ENCODE measurements around the gene ESPL1. TPM values are rescaled to one million over a fixed set of nuclear protein-coding genes. Genes with fewer than 3 reads are reported as not detected.
A peak's percentile ranks its signal among the peaks of the same experiment; 100 is the strongest.

Gene ESPL1
- total RNA-seq, 1 experiment from 2014 or later: 22.1 TPM

DNA sequence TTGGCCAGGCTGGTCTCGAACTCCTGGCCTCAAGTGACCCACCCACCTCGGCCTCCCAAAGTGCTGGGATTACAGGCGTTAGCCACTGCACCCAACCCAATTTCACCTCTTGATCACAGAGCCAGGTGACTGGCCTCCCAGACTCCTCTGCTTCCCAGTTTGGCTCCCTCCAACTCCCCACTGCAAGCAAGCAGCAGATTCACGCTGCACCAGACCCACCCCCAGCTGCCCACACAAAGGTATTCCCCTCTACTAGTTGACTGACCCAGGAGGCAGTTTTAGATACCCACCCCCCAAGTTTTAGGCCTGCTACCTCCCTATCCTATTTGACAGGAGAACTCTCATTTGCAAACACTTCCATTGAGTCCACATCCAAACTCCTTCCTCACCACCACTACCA lies 41.3 kb upstream of the ESPL1 start:
- Histone ChIP-seq H3K36me3 (no peaks in the 10 kb centered on the region; the same call in 1 of the 2 replicates), H3K9me3 (no peaks in the 10 kb centered on the region), H3K4me3 (no peak overlapping the region), H3K27me3 (no peaks in the 10 kb centered on the region)
- DNase-seq: no peak

DNA sequence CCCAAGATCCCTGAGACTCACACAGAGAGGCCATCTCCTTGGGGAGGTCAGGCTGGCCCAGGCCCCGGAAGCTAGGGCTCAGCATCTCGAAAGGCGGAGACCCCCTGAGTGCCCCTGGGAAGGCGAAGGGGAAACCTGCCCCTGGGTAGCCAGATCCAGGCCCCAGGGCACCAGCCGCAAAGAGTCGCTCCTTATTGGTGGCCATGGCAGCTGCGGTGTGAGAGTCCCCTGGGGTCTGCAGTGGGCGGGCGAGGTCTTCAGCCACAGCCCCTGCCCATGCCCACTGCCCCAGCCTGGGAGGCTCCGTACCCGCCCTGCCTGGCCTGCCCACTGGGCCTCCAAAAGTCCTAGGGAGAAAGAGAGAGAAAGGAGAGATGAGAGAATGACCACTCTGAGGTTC lies 40.8 kb upstream of the ESPL1 start:
- Histone ChIP-seq H3K27me3 (no peaks in the 10 kb centered on the region), H3K36me3 (no peaks in the 10 kb centered on the region; the same call in 1 of the 2 replicates), H3K9me3 (no peaks in the 10 kb centered on the region), H3K4me3 (no peak overlapping the region)
- DNase-seq: no peak

DNA sequence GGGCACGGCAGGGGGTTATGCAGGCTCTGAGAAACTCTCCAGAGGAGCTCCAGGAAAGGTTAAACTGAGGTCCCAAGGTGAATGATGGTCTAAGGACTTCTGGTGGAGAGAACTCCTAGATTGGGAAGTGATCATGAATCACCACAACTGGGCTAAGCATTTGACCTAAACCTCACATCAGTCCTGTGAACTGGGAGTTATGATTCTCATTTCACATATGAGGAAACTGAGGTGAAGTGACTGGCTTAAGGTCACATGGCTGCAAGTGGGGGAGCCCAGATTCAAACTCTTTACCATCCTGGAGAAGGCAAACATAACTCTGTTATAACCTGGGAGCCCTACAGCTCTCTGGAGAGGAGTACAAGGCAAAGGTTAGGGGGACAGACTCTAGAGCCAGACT lies 40.3 kb upstream of the ESPL1 start:
- Histone ChIP-seq H3K36me3 (no peaks in the 10 kb centered on the region; the same call in 1 of the 2 replicates), H3K27me3 (no peaks in the 10 kb centered on the region), H3K4me3 (no peak overlapping the region), H3K9me3 (no peaks in the 10 kb centered on the region)
- DNase-seq: no peak

DNA sequence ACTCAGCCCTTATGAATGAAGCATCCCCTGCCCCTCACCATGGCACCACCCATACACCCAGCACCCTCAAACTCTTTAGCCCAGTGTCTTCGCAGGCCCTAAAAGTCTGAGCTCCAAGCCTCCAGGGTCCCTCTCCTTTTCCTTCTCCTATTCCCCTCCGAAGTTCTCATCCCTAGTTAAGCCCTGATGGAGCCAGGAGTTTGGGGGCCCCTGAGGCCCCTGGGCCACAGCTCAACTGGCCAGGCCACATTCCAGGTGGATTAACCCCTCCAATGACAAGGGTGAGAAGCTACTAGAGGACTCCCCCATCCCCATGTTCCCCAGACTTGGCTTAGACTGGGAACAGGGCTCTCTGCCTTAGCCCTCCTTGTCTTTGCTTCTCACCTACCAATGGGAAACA lies 38.6 kb upstream of the ESPL1 start:
- H3K4me3 ChIP-seq: no peak overlapping the region
- no peak for DNase-seq
- H3K36me3 ChIP-seq: no peaks in the 10 kb centered on the region; the same call in 1 of the 2 replicates
- H3K27me3 ChIP-seq: no peaks in the 10 kb centered on the region
- no peaks in the 10 kb centered on the region for H3K9me3 ChIP-seq

DNA sequence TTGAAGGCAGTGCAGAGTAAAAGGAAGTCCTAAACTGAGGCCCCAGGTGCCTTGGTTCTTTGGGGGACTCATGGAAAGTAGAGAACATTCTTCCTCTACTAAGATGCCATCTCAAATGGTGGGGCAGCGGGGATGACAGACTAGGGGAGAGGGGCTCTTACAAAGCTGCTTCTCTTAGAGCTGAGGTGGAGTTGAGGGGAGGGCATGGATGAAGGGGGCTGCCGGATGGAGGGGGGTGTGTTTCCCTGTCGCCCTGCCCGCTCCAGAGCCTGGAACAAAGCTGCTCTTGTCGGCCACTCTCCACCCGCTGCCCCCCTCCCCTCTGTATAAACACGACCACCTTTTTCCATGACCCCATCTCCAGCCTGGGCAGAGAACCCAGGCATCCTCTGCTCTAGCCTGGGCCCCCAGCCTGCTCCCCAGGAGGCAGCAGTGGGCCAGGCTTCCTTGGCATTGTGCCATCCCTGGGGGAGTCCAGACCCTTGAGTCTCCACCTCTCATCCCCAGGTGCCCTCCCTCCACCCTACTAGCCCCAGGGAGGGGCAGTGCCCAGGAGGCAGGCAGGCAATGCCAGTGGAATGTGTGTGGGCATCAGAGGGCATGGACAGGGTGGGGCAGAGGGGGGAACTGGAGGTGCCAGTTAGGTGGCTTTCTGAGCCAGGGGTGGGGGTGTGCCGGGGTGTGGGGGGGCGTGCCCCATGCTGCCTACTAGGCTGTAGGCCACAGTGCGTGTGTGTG lies 37.8 kb upstream of the ESPL1 start:
- H3K4me3 ChIP-seq: no peak overlapping the region
- H3K27me3 ChIP-seq: no peaks in the 10 kb centered on the region
- peak; percentile 29 for DNase-seq
- H3K9me3 ChIP-seq: no peaks in the 10 kb centered on the region
- no peaks in the 10 kb centered on the region; the same call in 1 of the 2 replicates for H3K36me3 ChIP-seq

DNA sequence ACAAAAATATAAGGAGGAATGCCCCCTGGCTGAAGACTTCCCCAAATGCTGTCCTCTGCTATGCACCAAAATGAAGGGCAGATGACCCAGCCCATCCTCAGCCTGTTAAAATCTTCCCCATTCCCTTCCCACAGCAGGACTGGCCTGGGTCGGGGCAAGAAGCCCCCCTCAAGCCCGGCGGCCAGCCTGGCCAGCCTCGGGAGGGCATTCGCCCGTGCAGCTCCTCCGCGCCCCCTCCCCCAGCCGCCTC lies 36.5 kb upstream of the ESPL1 start:
- Histone ChIP-seq H3K9me3 (no peaks in the 10 kb centered on the region), H3K4me3 (peak overlapping the region; percentile 88), H3K27me3 (no peaks in the 10 kb centered on the region), H3K36me3 (no peaks in the 10 kb centered on the region; the same call in 1 of the 2 replicates)
- no peak for DNase-seq

DNA sequence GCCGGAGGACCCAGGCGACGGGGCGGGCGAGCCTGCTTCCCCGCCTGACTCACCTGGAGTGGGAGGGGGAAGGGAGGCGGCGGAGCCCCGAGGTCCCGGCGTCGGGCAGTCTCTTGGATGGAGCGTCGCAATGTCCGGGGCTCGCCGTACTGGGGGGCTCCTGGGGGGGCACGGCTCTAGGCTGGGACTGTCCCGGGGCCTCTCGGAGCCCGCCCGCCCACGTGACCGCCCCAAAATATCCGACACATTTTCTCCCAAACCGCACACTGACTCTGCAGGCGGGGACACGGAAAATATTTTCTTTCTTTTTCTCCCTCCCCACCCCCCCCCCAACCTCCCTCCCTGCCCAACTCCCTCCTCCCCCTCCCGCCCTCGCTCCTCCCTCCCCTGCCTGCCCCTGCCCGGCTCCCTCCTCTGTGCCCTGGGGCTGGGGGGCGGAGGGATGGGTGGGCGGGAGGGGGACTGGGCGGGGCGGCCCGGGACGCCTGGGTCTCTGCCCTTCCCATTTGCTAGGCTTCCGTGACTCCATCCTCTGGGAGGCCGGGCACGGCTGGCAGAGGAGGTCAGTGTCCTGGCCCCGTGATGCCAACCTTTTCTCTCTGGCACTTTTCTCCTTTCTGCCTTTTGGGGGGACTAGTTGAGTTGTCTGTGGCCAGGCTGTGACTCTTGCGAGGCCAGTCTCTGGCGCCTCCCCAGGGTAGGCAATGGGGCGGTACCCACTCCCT lies 36.0 kb upstream of the ESPL1 start, which contains the start of gene RARG:
TSS of gene RARG (minus strand) at position 289 of the 725 bp plus-strand sequence. CDS start 4,664 bp downstream, outside the sequence.
- Histone ChIP-seq H3K27me3 (no peaks in the 10 kb centered on the region), H3K9me3 (no peaks in the 10 kb centered on the region), H3K36me3 (no peaks in the 10 kb centered on the region; the same call in 1 of the 2 replicates), H3K4me3 (peak within 1 kb of the TSS; percentile 88)
- DNase-seq: peak; percentile 85

DNA sequence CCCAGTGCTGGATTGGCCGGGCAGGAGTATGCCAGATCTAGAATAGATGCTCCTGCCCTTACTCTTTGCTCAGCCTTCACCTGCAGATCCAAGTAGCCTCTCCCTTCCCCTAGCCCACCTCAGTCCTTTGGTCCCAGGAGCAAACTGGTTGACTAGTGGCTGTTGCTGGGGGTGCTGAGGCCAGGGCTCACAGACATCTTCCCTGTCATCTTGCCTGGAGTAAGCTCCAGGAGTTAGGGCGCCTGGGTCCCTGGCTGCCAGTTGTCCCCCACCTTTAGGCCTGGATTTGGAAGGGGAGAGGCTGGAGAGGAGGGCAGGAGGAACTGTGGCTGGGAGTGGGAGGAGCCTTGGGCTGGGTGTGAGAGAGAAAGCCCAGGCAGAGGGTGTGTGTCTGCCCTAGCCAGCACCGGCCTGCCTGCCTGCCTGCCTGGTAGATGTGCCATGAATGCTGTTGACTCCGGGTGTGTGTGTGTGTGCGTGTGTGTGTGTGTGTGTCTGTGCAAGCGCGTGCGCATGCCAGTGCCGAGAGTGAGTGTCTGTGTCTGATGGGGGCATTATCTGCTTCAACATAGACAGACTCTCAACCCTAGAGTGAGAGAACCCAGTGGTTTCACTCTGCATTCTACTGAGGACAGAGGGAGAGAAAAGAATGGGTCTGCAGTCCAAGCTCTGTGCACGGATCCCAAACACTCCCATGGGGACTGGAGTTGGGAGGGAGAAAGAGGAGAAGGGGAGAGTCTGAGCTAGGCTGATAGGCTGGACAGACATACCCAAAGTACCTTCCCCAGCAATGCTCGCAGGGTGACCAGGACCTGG lies 35.2 kb upstream of the ESPL1 start:
- DNase-seq: peak; percentile 61
- H3K36me3 ChIP-seq: no peaks in the 10 kb centered on the region

DNA sequence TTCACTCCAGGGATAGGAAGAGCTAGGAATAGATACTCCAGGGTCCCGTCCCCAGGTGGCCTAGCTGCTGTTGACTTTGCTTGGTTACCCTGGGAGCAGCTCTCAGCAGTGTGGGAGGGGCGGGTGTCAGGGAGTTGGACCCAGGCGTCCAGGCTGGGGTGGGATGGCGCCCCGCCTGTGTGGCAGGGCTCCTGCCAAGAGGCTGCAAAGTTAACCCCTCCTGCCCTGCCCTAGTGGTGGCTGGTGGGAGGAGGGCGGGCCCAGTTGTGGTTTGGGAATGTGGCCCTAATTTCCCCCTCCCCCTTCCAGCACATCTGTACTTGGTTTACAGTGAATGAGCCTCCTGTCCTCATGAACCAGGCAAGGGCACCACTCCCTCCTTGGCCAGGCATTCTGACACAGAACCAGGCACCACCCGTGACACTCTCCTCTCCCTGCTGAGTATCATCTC lies 34.4 kb upstream of the ESPL1 start:
- Histone ChIP-seq H3K4me3 (no peak overlapping the region), H3K9me3 (no peaks in the 10 kb centered on the region), H3K36me3 (no peaks in the 10 kb centered on the region), H3K27me3 (no peaks in the 10 kb centered on the region)
- no peak for DNase-seq

More for the DNA sequence above, 35.2 kb upstream of the ESPL1 start:
- no peaks in the 10 kb centered on the region for H3K9me3 ChIP-seq
- peak overlapping the region; percentile 46 for H3K4me3 ChIP-seq
- no peaks in the 10 kb centered on the region for H3K27me3 ChIP-seq

DNA sequence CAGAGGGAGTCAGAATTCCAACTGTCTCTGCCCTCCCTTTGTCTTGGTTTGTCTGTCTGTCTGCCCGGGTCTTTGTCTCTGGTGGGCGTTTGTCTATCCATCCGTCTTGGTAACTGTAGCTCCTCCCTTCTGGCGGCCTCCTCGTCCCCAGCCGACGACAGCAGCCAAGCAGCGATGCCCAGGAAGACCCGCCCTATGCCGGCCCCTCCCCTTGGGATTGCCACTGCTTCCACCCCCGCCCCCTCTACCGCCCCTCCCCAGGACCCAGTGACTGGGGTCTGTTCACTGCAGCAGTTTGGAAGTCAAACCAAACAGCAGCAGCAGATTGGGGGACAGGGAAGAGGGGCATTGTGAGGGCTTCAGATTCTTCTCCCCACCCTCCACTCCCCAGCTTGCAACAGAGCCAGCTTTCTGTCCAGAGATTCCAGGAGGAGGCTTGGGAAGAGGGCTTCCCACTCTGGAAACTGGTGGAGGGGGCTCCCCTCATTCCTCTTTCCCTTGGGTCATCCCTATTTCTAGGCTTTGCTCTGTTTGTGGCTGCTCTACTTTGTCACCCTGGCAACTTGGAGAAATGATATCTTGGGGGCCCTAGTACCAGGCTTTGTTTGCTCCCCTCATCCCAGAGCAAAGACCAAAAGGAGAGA lies 33.7 kb upstream of the ESPL1 start:
- Histone ChIP-seq H3K4me3 (no peak overlapping the region), H3K27me3 (no peaks in the 10 kb centered on the region), H3K36me3 (no peaks in the 10 kb centered on the region), H3K9me3 (no peaks in the 10 kb centered on the region)
- no peak for DNase-seq

DNA sequence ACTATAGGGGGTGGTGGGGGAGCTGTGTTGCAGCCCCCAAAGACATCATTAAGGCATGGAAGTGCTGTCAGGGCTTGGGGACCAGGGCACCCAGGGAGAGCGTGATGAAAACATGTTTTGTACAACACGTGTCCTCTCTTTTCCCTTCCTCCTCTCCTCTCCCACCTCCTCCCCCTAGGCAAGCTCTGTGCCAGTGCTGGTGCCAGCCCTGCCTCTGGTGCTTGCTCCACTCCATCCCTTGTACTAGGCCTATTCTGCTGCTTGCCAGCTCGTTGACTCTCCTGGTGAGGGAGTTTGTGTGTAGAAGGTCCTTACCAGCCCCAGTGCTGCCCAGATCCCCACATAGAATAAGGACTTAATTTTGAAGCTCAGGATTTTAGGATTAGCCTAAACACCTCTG lies 32.9 kb upstream of the ESPL1 start:
- DNase-seq: no peak
- Histone ChIP-seq H3K9me3 (no peaks in the 10 kb centered on the region), H3K36me3 (no peaks in the 10 kb centered on the region), H3K4me3 (no peak overlapping the region), H3K27me3 (no peaks in the 10 kb centered on the region)

DNA sequence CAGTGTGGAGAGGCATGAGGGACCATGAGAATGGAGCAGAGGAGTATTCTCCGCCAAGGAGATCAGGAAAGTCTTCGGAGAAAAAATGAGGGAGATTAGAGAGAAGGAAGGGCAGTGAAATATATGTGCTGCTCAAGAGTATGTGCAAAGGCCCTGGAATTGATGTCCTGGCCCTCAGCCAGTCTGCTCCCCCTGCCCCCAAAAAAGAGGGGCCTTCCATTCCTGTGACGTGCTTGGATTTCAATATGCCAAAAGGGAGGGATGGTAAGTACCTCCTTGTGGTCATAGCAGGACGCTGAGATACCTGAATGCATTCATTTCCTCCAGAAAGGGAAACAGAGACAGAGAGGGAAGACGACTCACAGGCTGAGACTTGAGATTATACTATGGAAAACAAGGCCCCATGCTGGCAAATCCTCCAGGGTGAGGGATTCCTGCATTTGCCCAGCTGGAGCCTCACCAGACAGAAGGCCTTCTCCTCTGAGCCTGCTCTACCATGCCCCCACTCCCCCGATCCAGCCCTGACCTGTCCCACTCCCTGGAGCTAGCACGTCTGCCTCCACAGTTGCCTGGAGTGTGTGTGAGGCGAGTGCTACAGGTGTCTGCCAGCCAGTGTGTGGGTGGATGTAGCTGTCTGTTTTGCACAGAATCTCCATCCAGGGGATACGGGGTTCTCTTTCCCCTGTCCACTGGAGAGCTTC lies 32.2 kb upstream of the ESPL1 start:
- H3K36me3 ChIP-seq: no peaks in the 10 kb centered on the region
- no peak for DNase-seq
- H3K9me3 ChIP-seq: no peaks in the 10 kb centered on the region
- no peaks in the 10 kb centered on the region for H3K27me3 ChIP-seq
- no peak overlapping the region for H3K4me3 ChIP-seq

DNA sequence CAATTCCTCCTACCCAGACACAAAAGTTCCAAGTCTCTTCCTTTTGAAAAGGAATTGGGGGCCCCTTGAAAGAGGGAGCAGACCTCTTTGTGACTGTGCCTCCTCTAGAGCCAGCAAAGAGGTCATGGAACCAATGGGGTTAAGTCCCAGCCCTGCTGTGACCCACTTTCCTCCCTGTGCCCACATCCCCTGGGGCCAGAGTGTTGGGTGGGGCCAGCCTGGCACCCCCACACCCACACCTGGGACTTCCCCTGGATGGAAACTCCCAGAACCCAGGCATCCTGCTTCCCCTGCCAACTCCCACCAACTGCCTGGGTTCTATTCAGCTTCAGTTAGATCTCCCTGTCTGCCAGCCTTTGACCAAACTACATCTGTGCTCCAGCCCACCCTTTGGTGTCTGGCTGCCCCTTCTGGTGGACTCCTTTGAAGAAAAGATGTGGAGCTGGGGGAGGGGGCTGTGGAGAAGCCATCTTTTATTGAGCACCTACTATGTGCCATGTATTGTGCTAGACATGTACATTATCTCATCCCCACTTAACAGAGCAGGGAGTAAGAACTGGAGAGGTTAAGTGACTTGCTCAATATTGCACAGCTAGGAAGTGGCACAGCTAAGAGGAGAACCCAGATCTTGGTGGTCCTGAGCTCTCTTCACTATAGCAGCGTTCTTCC lies 31.5 kb upstream of the ESPL1 start:
- no peak overlapping the region for H3K4me3 ChIP-seq
- no peaks in the 10 kb centered on the region for H3K9me3 ChIP-seq
- H3K36me3 ChIP-seq: no peaks in the 10 kb centered on the region
- DNase-seq: no peak
- no peaks in the 10 kb centered on the region for H3K27me3 ChIP-seq

DNA sequence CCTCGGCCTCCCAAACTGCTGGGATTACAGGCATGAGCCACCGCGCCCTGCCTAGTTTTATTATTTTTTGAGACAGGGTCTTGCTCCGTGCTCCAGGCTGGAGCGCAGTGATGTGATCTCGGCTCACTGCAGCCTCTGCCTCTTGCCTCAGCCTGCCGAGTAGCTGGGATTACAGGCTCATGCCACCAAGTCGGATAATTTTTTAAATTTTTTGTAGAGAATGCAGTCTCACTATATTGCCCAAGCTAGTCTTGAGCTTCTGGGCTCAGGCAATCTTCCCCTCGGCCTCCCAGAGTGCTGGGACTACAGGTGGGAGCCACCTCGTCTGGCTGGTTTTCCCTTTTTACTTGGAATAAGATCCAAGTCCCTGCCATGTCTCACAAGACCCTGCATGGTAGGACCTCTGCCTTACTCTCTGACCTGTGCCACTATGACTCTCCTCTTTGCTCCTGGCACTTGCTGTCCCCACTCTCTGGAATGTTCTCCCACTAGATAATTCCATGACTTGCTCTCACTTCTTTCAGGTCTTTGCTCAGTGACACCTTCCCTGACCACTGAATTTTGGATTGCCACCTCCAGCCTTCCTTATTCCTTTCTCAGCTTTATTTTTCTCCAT lies 28.3 kb upstream of the ESPL1 start:
- DNase-seq: no peak
- H3K27me3 ChIP-seq: peaks cover 4% of the 10 kb centered on the region; the same call in 1 of the 2 replicates
- H3K36me3 ChIP-seq: no peaks in the 10 kb centered on the region
- no peak overlapping the region for H3K4me3 ChIP-seq
- no peaks in the 10 kb centered on the region for H3K9me3 ChIP-seq

DNA sequence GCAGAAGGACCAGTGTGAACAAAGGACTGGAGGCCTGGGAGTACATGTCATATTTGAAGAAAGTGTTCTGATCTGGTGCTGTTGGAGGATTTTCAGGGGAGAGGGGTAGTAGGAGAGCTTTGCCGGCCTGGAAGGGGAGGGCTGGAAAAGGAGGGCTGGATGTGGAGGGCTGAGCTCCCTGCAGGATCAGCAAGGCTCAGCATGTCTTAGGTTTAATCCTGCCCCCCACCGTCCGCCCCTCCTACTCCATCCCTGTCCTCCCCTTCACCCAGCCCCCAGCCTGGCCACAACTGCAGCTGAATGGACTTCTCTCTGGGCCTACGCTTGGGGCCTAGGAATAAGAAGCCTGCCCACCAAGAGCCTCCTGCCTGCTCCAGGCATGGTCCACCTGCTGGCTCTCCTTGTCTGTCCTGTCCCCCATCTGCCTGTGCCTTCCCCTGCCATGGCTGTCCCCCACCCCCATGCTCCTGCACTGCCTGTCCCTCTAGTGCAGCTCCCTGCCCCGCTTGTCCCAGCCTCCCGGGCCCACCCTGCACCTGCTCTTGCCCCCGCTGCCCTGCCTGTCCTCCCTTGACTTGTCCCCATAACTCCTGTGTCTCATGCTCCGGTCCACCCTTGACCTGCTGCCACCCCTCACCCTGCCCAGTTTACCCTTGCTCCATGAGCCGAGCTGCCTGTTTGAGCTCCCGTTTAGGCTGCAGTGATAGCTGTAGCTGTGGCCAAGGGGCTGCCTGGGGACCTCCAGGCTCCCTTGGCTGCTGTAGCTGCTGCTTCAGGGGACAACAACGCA lies 26.3 kb upstream of the ESPL1 start:
- Histone ChIP-seq H3K9me3 (no peaks in the 10 kb centered on the region), H3K36me3 (no peaks in the 10 kb centered on the region), H3K4me3 (no peak overlapping the region), H3K27me3 (peaks cover 4% of the 10 kb centered on the region; the same call in 1 of the 2 replicates)
- no peak for DNase-seq

All from MG63 (cell line).